ENCODE data around the gene CERS6.

DNA sequence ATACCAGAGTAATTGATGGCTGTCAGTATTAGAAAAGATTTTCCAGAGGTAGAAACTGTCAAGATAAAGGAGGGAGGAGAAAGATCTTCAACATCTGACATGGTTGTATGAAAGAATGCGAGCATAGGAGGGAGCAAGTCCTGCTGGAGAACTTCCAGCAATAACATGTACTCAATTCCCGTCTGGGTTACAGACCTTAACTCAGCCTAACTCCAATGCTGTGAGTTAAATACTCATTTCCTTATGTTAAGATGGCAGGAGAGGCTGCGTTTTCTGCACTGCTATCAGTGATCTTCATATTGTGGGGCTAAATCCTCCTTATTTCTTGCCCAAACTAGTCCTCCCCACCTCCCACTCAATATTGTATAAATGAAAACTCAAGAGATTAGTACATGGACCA lies 6.7 kb upstream of the CERS6 start:
- TF ChIP-seq POLR2AphosphoS5 (IDR thresholded peaks at IDR 0.05; ENCODE audit: low read depth, low read length) (no peak), POLR2A (IDR thresholded peaks at IDR 0.05; ENCODE audit: control extremely low read depth in 1 of 2, low read depth in 2 of 2, low read length in 2 of 2) (no peak), SIN3A (conservative IDR thresholded peaks at IDR 0.05 in 1 of 2, IDR thresholded peaks at IDR 0.05 in 1 of 2; ENCODE audit: low read depth in 1 of 2, low read length in 2 of 2) (no peak), SRF (IDR thresholded peaks at IDR 0.05; ENCODE audit: low read depth, low read length) (no peak), EZH2 (IDR thresholded peaks at IDR 0.05; ENCODE audit: low read depth, low read length, severe bottlenecking) (no peak)
- TF ChIP-seq, protein P1, sequence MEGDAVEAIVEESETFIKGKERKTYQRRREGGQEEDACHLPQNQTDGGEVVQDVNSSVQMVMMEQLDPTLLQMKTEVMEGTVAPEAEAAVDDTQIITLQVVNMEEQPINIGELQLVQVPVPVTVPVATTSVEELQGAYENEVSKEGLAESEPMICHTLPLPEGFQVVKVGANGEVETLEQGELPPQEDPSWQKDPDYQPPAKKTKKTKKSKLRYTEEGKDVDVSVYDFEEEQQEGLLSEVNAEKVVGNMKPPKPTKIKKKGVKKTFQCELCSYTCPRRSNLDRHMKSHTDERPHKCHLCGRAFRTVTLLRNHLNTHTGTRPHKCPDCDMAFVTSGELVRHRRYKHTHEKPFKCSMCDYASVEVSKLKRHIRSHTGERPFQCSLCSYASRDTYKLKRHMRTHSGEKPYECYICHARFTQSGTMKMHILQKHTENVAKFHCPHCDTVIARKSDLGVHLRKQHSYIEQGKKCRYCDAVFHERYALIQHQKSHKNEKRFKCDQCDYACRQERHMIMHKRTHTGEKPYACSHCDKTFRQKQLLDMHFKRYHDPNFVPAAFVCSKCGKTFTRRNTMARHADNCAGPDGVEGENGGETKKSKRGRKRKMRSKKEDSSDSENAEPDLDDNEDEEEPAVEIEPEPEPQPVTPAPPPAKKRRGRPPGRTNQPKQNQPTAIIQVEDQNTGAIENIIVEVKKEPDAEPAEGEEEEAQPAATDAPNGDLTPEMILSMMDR (IDR thresholded peaks at IDR 0.05; ENCODE audit: control extremely low read depth in 1 of 3, insufficient read depth in 1 of 3, low read depth in 1 of 3, low read length in 3 of 3), result no peak
